ENCODE measurements around the gene DNAJC13. TPM values are rescaled to one million over a fixed set of nuclear protein-coding genes. Genes with fewer than 3 reads are reported as not detected.

Gene DNAJC13
- total RNA-seq, 2 experiments from 2014 or later = 22.8 to 42.7 TPM

DNA sequence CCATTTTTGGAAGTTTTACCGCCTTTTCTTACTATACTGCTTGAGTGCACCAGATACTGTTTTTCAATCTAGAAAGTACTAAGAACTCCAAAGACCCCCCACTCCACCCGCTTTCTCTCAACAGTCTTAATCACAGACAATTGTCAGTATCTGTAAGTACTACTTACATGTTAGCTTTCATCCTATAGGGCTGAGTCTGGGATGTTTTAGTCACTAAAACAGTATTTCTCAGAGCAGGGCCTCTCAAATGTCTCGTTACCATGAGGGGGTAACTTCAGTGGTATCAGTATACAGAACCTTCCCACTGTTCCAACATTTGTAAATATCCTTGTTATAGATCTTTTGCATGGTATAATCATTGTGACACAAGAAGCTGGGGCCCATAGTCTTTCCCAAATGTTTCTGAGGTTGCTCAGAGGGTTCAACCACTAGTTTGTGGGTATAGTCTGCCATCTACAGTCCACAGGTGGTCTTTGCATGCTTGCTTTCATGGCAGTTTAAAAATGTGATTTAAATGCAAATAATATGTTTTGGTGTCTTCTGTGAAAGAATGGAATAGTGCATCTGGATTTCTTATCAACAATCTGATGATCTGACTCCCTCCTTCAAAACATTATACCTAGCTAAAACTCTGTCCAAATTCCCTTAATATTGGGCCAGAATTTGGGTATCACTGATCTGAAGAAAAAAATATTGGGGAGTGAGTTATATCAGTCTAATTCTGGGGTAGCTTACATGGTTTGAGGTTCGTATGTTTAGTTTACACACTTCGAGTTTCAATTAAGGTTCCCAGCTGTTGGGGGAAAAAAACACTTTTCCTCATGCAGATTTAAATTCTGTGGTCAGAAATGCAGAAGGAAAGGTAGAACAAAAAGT is 18.0 kb upstream of the DNAJC13 start:
- no peak overlapping the region for H3K4me3 ChIP-seq (ENCODE audit: low read depth, low read length, poor library complexity, severe bottlenecking)
- no TSS peak for BruUV-seq (replicated peaks)
- no peaks in the 10 kb centered on the region for H3K79me2 ChIP-seq (ENCODE audit: insufficient read depth, low read depth, low read length)
- no peak for TF ChIP-seq EZH2phosphoT487 (IDR thresholded peaks at IDR 0.05; ENCODE audit: borderline replicate concordance, low read depth, low read length)
- TF ChIP-seq, protein P1, sequence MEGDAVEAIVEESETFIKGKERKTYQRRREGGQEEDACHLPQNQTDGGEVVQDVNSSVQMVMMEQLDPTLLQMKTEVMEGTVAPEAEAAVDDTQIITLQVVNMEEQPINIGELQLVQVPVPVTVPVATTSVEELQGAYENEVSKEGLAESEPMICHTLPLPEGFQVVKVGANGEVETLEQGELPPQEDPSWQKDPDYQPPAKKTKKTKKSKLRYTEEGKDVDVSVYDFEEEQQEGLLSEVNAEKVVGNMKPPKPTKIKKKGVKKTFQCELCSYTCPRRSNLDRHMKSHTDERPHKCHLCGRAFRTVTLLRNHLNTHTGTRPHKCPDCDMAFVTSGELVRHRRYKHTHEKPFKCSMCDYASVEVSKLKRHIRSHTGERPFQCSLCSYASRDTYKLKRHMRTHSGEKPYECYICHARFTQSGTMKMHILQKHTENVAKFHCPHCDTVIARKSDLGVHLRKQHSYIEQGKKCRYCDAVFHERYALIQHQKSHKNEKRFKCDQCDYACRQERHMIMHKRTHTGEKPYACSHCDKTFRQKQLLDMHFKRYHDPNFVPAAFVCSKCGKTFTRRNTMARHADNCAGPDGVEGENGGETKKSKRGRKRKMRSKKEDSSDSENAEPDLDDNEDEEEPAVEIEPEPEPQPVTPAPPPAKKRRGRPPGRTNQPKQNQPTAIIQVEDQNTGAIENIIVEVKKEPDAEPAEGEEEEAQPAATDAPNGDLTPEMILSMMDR (conservative IDR thresholded peaks at IDR 0.05; ENCODE audit: low read length) = peak; percentile 98
- CTCF ChIA-PET (ENCODE audit: unreplicated experiment) = interaction anchor here (0.5 to 0.9 kb wide), 2 partner anchors 35 to 117 kb away, joined by 4 to 5 read pairs; no protein-coding TSS in a partner anchor
- H4K20me1 ChIP-seq (ENCODE audit: insufficient read depth, low read length) = no peaks in the 10 kb centered on the region
- no peak overlapping the region; the same call in 1 of the 2 replicates for H2AFZ ChIP-seq (ENCODE audit: low read length)
- intact Hi-C loops (cut with micrococcal nuclease; ENCODE audit: unreplicated experiment) = loop anchor here (1.0 to 5.0 kb wide), 5 partner anchors 47 to 607 kb away; no protein-coding TSS in a partner anchor
- no peak overlapping the region for H3K27ac ChIP-seq (ENCODE audit: low read depth, low read length, poor library complexity, severe bottlenecking)
- no peaks in the 10 kb centered on the region for H3K4me1 ChIP-seq (ENCODE audit: insufficient read depth, low read length, poor library complexity, severe bottlenecking)
- H3K4me2 ChIP-seq (ENCODE audit: low read length) = no peak overlapping the region
- H3K36me3 ChIP-seq (ENCODE audit: insufficient read depth, low read length) = no peaks in the 10 kb centered on the region
- peak; percentile 65 for DNase-seq (ENCODE audit: low spot score)
- POLR2A ChIA-PET = interaction anchor here (0.6 to 1.2 kb wide), 3 partner anchors 50 to 149 kb away, joined by 3 read pairs; no protein-coding TSS in a partner anchor
- H3K9me3 ChIP-seq (ENCODE audit: low read length) = no peaks in the 10 kb centered on the region
- no peaks in the 10 kb centered on the region for H3K9me2 ChIP-seq (ENCODE audit: insufficient read depth, low read length)

GRCh38 chr3:132401255-132401654 is 16.0 kb upstream of the DNAJC13 start:
- H3K4me3 ChIP-seq (ENCODE audit: low read depth, low read length, poor library complexity, severe bottlenecking) = no peak overlapping the region
- H3K4me1 ChIP-seq (ENCODE audit: insufficient read depth, low read length, poor library complexity, severe bottlenecking) = peaks cover 12% of the 10 kb centered on the region
- H2AFZ ChIP-seq (ENCODE audit: low read length) = no peak overlapping the region
- no peaks in the 10 kb centered on the region for H4K20me1 ChIP-seq (ENCODE audit: insufficient read depth, low read length)
- no peaks in the 10 kb centered on the region for H3K9me3 ChIP-seq (ENCODE audit: low read length)
- intact Hi-C loops (cut with micrococcal nuclease; ENCODE audit: unreplicated experiment) = no loop called here
- no TSS peak for BruUV-seq (replicated peaks)
- no peak overlapping the region for H3K4me2 ChIP-seq (ENCODE audit: low read length)
- no peaks in the 10 kb centered on the region for H3K36me3 ChIP-seq (ENCODE audit: insufficient read depth, low read length)
- H3K79me2 ChIP-seq (ENCODE audit: insufficient read depth, low read depth, low read length) = no peaks in the 10 kb centered on the region
- H3K9me2 ChIP-seq (ENCODE audit: insufficient read depth, low read length) = no peaks in the 10 kb centered on the region
- ChIA-PET POLR2A (interaction anchor here (0.9 kb wide), 1 partner anchor 16 kb away, joined by 4 read pairs; the partner anchor contains the start of gene DNAJC13), CTCF (ENCODE audit: unreplicated experiment) (no interaction called here)
- H3K27ac ChIP-seq (ENCODE audit: low read depth, low read length, poor library complexity, severe bottlenecking) = no peak overlapping the region
- no peak for DNase-seq (ENCODE audit: low spot score)
- no peak for TF ChIP-seq EZH2phosphoT487 (IDR thresholded peaks at IDR 0.05; ENCODE audit: borderline replicate concordance, low read depth, low read length)
- TF ChIP-seq, protein P1 (conservative IDR thresholded peaks at IDR 0.05; ENCODE audit: low read length) = no peak

Data from OCI-LY7 (cell line).